ENCODE results near the gene CRABP2. TPM values are rescaled to one million over a fixed set of nuclear protein-coding genes. Genes with fewer than 3 reads are reported as not detected.

The CRABP2 gene
- total and polyA plus RNA-seq, 2 of the 13 experiments (the other 11 are each of a cell fraction or from before 2014, with no cell fraction given) = 0.40 to 0.60 TPM

DNA sequence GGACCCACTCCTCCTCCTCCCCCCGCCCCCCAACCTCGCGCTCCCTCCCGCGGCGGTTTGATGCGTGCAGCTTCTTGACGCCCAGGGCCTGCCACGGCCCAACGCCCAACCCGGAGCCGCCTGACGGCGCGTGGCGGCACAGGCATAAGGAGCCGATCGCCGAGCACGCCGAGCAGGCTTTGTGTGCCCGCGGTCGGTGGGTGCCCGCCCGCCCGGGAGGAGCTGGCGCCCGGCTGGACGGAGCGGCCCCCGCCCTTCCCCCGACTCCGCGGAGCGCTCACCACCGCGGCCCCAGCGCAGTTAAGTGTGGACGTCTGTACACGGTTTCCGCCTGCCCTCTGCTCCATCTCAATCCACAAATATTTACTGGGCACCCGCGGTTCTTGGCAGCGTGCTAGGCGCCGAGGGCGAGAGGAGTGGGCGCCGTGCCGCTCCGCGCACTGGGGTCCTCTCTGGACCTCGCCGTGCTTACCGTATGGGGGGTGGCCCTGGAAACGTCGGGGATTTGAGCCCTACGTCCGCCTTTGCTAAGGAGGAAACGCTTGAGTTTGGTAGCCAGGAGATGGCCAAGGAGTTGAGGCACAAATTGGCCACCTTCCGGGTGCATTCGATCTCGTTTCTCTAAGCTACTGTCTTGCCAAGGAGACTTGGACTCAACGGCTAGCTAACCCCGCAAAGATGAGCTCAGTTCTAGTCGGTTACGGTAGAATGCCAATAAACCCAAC is 46.5 kb upstream of the CRABP2 start (continued):
- TF ChIP-seq, protein P1, sequence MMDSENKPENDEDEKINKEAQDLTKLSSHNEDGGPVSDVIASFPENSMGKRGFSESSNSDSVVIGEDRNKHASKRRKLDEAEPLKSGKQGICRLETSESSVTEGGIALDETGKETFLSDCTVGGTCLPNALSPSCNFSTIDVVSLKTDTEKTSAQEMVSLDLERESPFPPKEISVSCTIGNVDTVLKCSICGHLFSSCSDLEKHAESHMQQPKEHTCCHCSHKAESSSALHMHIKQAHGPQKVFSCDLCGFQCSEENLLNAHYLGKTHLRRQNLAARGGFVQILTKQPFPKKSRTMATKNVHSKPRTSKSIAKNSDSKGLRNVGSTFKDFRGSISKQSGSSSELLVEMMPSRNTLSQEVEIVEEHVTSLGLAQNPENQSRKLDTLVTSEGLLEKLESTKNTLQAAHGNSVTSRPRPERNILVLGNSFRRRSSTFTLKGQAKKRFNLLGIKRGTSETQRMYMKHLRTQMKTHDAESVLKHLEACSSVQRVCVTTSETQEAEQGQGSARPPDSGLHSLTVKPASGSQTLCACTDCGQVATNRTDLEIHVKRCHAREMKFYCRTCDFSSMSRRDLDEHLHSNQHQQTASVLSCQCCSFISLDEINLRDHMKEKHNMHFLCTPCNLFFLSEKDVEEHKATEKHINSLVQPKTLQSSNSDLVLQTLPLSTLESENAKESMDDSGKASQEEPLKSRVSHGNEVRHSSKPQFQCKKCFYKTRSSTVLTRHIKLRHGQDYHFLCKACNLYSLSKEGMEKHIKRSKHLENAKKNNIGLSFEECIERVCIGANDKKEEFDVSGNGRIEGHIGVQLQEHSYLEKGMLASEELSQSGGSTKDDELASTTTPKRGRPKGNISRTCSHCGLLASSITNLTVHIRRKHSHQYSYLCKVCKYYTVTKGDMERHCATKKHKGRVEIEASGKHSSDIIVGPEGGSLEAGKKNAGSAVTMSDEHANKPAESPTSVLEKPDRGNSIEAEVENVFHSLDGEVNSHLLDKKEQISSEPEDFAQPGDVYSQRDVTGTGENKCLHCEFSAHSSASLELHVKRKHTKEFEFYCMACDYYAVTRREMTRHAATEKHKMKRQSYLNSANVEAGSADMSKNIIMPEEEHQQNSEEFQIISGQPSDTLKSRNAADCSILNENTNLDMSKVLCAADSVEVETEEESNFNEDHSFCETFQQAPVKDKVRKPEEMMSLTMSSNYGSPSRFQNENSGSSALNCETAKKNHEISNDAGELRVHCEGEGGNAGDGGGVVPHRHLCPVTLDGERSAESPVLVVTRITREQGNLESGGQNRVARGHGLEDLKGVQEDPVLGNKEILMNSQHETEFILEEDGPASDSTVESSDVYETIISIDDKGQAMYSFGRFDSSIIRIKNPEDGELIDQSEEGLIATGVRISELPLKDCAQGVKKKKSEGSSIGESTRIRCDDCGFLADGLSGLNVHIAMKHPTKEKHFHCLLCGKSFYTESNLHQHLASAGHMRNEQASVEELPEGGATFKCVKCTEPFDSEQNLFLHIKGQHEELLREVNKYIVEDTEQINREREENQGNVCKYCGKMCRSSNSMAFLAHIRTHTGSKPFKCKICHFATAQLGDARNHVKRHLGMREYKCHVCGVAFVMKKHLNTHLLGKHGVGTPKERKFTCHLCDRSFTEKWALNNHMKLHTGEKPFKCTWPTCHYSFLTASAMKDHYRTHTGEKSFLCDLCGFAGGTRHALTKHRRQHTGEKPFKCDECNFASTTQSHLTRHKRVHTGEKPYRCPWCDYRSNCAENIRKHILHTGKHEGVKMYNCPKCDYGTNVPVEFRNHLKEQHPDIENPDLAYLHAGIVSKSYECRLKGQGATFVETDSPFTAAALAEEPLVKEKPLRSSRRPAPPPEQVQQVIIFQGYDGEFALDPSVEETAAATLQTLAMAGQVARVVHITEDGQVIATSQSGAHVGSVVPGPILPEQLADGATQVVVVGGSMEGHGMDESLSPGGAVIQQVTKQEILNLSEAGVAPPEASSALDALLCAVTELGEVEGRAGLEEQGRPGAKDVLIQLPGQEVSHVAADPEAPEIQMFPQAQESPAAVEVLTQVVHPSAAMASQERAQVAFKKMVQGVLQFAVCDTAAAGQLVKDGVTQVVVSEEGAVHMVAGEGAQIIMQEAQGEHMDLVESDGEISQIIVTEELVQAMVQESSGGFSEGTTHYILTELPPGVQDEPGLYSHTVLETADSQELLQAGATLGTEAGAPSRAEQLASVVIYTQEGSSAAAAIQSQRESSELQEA (CRISPR knock-in tag; IDR thresholded peaks at IDR 0.05; ENCODE audit: not compliant biosample characterization) = peak; percentile 27
- TF ChIP-seq SAP130 (CRISPR knock-in tag; IDR thresholded peaks at IDR 0.05; ENCODE audit: low read depth) = peak; percentile 74
- peak; percentile 61 for TF ChIP-seq AGO2 (optimal IDR thresholded peaks at IDR 0.05; ENCODE audit: low read depth, low read length)
- no peak for TF ChIP-seq FOXA1 (IDR thresholded peaks at IDR 0.05)
- TF ChIP-seq FOXA1 (CRISPR knock-in tag; IDR thresholded peaks at IDR 0.05) = peak; percentile 35; the same call in 1 of the 2 replicates
- TF ChIP-seq, protein P2, sequence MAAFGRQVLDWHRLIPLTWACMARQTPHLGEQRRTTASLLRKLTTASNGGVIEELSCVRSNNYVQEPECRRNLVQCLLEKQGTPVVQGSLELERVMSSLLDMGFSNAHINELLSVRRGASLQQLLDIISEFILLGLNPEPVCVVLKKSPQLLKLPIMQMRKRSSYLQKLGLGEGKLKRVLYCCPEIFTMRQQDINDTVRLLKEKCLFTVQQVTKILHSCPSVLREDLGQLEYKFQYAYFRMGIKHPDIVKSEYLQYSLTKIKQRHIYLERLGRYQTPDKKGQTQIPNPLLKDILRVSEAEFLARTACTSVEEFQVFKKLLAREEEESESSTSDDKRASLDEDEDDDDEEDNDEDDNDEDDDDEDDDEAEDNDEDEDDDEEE (CRISPR knock-in tag; IDR thresholded peaks at IDR 0.05) = peak; percentile 54; the same call in 1 of the 2 replicates
- TF ChIP-seq, protein P3, sequence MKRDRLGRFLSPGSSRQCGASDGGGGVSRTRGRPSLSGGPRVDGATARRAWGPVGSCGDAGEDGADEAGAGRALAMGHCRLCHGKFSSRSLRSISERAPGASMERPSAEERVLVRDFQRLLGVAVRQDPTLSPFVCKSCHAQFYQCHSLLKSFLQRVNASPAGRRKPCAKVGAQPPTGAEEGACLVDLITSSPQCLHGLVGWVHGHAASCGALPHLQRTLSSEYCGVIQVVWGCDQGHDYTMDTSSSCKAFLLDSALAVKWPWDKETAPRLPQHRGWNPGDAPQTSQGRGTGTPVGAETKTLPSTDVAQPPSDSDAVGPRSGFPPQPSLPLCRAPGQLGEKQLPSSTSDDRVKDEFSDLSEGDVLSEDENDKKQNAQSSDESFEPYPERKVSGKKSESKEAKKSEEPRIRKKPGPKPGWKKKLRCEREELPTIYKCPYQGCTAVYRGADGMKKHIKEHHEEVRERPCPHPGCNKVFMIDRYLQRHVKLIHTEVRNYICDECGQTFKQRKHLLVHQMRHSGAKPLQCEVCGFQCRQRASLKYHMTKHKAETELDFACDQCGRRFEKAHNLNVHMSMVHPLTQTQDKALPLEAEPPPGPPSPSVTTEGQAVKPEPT (CRISPR knock-in tag; IDR thresholded peaks at IDR 0.05; ENCODE audit: low read depth) = 0 out of 2 replicates have a peak, but pooled peaks have one; percentile 16
- peak; percentile 33 for TF ChIP-seq MED8 (CRISPR knock-in tag; IDR thresholded peaks at IDR 0.05; ENCODE audit: insufficient replicate concordance)
- no peak for TF ChIP-seq ZNF260 (CRISPR knock-in tag; IDR thresholded peaks at IDR 0.05; ENCODE audit: borderline replicate concordance, low read depth)
- TF ChIP-seq GABPA (IDR thresholded peaks at IDR 0.05; ENCODE audit: low read depth, low read length) = peak; percentile 48
- TF ChIP-seq GABPA (CRISPR knock-in tag; IDR thresholded peaks at IDR 0.05; ENCODE audit: low read depth) = peak; percentile 71
- peak; percentile 83 for TF ChIP-seq ZNF143 (CRISPR knock-in tag; IDR thresholded peaks at IDR 0.05)
- no peak for TF ChIP-seq ZNF781 (CRISPR knock-in tag; IDR thresholded peaks at IDR 0.05; ENCODE audit: borderline replicate concordance, not compliant biosample characterization)
- TF ChIP-seq MTA3 (CRISPR knock-in tag; IDR thresholded peaks at IDR 0.05) = no peak
- 0 out of 2 replicates have a peak, but pooled peaks have one; percentile 26 for TF ChIP-seq ZNF567 (CRISPR knock-in tag; IDR thresholded peaks at IDR 0.05; ENCODE audit: borderline replicate concordance)
- TF ChIP-seq HDAC1 (CRISPR knock-in tag; IDR thresholded peaks at IDR 0.05) = peak; percentile 67
- TF ChIP-seq TAF1 (CRISPR knock-in tag; IDR thresholded peaks at IDR 0.05) = peak; percentile 60; the same call in 1 of the 2 replicates
- no peak for TF ChIP-seq HOXA7 (CRISPR knock-in tag; IDR thresholded peaks at IDR 0.05)
